Panc1 (cell line): ENCODE results near the gene PTGES3. TPM values are rescaled to one million over a fixed set of nuclear protein-coding genes. Genes with fewer than 3 reads are reported as not detected.

Experiments
- ATAC-seq: fragments of 200-7000 bp; cut with Tn5 transposase; 2 replicates; pipeline ENCODE4 v1.9.1; 2020; ENCODE audit warnings: mild to moderate bottlenecking, moderate library complexity
- BruUV-seq: library from RNA; stranded (reverse); fragments of 400-500 nt; replicated peaks from 2 replicates; lab custom pipeline; 2021; lab: Mats Ljungman, UMichigan
- CTCF ChIA-PET: fragments of 300-600 bp; sonication (Branson Sonifier 250); formaldehyde crosslinking; loops from one replicate; lab custom pipeline; 2022; ENCODE audit warnings: antibody characterized with exemption; lab: Charles Lee
- POLR2A ChIA-PET: fragments of 300-600 bp; sonication (Branson Sonifier 250); formaldehyde crosslinking; loops from one replicate; lab custom pipeline; 2022; ENCODE audit warnings: antibody characterized with exemption; lab: Charles Lee
- DNase-seq: peaks from one replicate; pipeline ENCODE4 v3.0.0-alpha.2; 2010; ENCODE audit warnings: low read depth, low spot score
- H3K27ac ChIP-seq: 2 replicates; pipeline ENCODE4 v1.5.1; 2011; ENCODE audit warnings: mild to moderate bottlenecking, low read length, inconsistent platforms
- H3K27me3 ChIP-seq: fragments of 200-500 bp; sonication (Bioruptor generic); 2 replicates; pipeline ENCODE4 v1.6.0; 2014; ENCODE audit warnings: low read length, inconsistent platforms; ENCODE audit not compliant: control insufficient read depth, insufficient read depth
- H3K36me3 ChIP-seq: fragments of 200-500 bp; sonication (Bioruptor generic); 2 replicates; pipeline ENCODE4 v1.5.1; 2014; ENCODE audit warnings: inconsistent platforms, mild to moderate bottlenecking, low read length, moderate library complexity; ENCODE audit not compliant: control insufficient read depth, insufficient read depth
- H3K4me1 ChIP-seq: 2 replicates; pipeline ENCODE4 v1.5.1; 2011; ENCODE audit warnings: inconsistent platforms, mild to moderate bottlenecking, low read length, moderate library complexity; ENCODE audit not compliant: control insufficient read depth, insufficient read depth
- H3K4me3 ChIP-seq, 2 experiments: 2 replicates each; pipeline ENCODE4 v1.5.1; 2011 to 2012; ENCODE audit warnings: low read depth in 2 of 2, low read length in 2 of 2, mild to moderate bottlenecking in 2 of 2, inconsistent platforms in 1 of 2, moderate library complexity in 1 of 2
- H3K9me3 ChIP-seq: fragments of 200-500 bp; sonication (Bioruptor generic); 2 replicates; pipeline ENCODE4 v1.5.1; 2014; ENCODE audit warnings: low read depth, mild to moderate bottlenecking, inconsistent platforms, low read length, moderate library complexity; ENCODE audit not compliant: control insufficient read depth, insufficient read depth
- CTCF ChIP-seq: fragments of 450-650 bp; IDR thresholded peaks from 2 replicates; pipeline ENCODE4 v1.5.1; 2017; ENCODE audit warnings: mild to moderate bottlenecking
- POLR2AphosphoS5 ChIP-seq: IDR thresholded peaks from 2 replicates; pipeline ENCODE4 v1.6.1; 2012; ENCODE audit warnings: mild to moderate bottlenecking, low read depth, low read length, moderate library complexity
- REST ChIP-seq, 2 experiments: IDR thresholded peaks; 2 replicates each; pipeline ENCODE4 v1.6.1; 2011 to 2012; ENCODE audit warnings: low read depth in 2 of 2, control low read depth in 1 of 2, low read length in 1 of 2, mild to moderate bottlenecking in 1 of 2, moderate library complexity in 1 of 2; ENCODE audit not compliant: insufficient read depth in 1 of 2
- SIN3A ChIP-seq: IDR thresholded peaks from 2 replicates; pipeline ENCODE4 v1.6.1; 2012; ENCODE audit warnings: low read depth, mild to moderate bottlenecking, low read length, moderate library complexity, borderline replicate concordance; ENCODE audit not compliant: insufficient read depth
- TCF7L2 ChIP-seq: IDR thresholded peaks from 2 replicates; pipeline ENCODE4 v1.6.1; 2011; ENCODE audit warnings: mild to moderate bottlenecking, low read depth, low read length, inconsistent platforms
- in situ Hi-C: cut with HindIII; loops from 2 replicates; pipeline ENCODE4 v1.10.0; 2016; ENCODE audit warnings: low sequenced_read_pairs, low pct_unique_long_range_greater_than_20kb
- intact Hi-C: fragments of 100-400 bp; cut with micrococcal nuclease; formaldehyde crosslinking; loops from one replicate; pipeline ENCODE4 v1.10.0; 2022; ENCODE audit not compliant: unreplicated experiment
- total RNA-seq: library from RNA; stranded (reverse); gene quantifications from one replicate; pipeline ENCODE4 v1.2.1, GENCODE V29; 2021; ENCODE audit not compliant: unreplicated experiment

PTGES3 gene
- total RNA-seq, 1 experiment from 2014 or later = 339 TPM

- Histone ChIP-seq H3K9me3 (no peaks in the 10 kb centered on the region), H3K4me1 (no peaks in the 10 kb centered on the region), H3K27me3 (no peaks in the 10 kb centered on the region), H3K27ac (no peak overlapping the region), H3K4me3 (no peak overlapping the region), H3K36me3 (peaks cover 21% of the 10 kb centered on the region)
- ChIA-PET POLR2A (no interaction called here), CTCF (no interaction called here)
- TF ChIP-seq TCF7L2 (no peak), REST (IDR thresholded peaks at IDR 0.05; ENCODE audit: insufficient read depth in 1 of 2, low read depth in 2 of 2, low read length in 1 of 2) (no peak), POLR2AphosphoS5 (no peak), SIN3A (no peak), CTCF (no peak)
- intact Hi-C loops = no loop called here
- no peak for DNase-seq
- in situ Hi-C loops = no loop called here
- no peak for ATAC-seq
- BruUV-seq = no TSS peak
Observed at GRCh38 chr12:56661560-56661959, 26.5 kb downstream of the PTGES3 start.

DNA sequence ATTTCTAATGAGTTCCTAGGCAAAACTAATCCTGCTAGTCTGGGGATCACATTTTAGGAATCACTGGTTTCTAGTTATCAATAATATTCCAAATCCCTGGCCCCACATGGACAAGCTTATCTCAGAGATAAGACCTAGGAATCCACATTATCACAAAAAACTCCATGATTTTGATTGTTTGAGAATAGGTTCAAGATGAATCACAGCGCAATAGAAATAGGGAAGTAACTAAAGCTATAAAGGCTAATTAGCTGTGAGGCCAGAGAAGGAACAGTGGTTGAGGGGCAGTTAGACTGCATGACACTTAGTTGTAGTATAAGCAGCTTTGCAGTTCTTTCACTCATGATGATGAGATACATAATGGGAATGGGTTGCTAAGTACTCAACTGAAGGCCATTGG is 29.2 kb downstream of the PTGES3 start:
- Histone ChIP-seq H3K4me3 (no peak overlapping the region), H3K4me1 (no peaks in the 10 kb centered on the region), H3K27me3 (no peaks in the 10 kb centered on the region), H3K27ac (no peak overlapping the region), H3K9me3 (no peaks in the 10 kb centered on the region), H3K36me3 (0 out of 2 replicates have a peak, but pooled peaks cover 3% of the 10 kb centered on the region)
- intact Hi-C loops = no loop called here
- POLR2A ChIA-PET = no interaction called here
- CTCF ChIA-PET = interaction anchor here (0.6 kb wide), 1 partner anchor 137 kb away, joined by 5 read pairs; the partner anchor contains the start of gene RBMS2
- no TSS peak for BruUV-seq
- no peak for TF ChIP-seq SIN3A
- TF ChIP-seq POLR2AphosphoS5 = no peak
- TF ChIP-seq TCF7L2 = no peak
- TF ChIP-seq REST (IDR thresholded peaks at IDR 0.05; ENCODE audit: insufficient read depth in 1 of 2, low read depth in 2 of 2, low read length in 1 of 2) = no peak
- no peak for TF ChIP-seq CTCF
- no peak for DNase-seq
- in situ Hi-C loops = no loop called here
- ATAC-seq = no peak
